CD14-positive monocyte (primary cell): Measurements from ENCODE around the gene GSTK1. TPM values are rescaled to one million over a fixed set of nuclear protein-coding genes. Genes with fewer than 3 reads are reported as not detected.

Experiments
- DNase-seq, 3 donors: peaks; one replicate each; pipeline ENCODE4 v3.0.0-alpha.2; 2011 to 2022
- H2AFZ ChIP-seq: 2 replicates; pipeline ENCODE4 v1.6.0; 2012; ENCODE audit warnings: mild to moderate bottlenecking, low read depth, low read length, inconsistent platforms; ENCODE audit not compliant: insufficient read depth, poor library complexity, severe bottlenecking
- H3K27ac ChIP-seq, 2 donors: 1 replicate in 1 of 2; 2 replicates in 1 of 2; pipeline ENCODE4 v1.5.1; 2012 to 2013; ENCODE audit warnings: low read length in 2 of 2, control low read depth in 1 of 2, inconsistent platforms in 1 of 2, low read depth in 1 of 2, mild to moderate bottlenecking in 1 of 2
- H3K27me3 ChIP-seq, 2 donors: one replicate each; pipeline versions ENCODE4 v1.6.0 to v1.6.1; 2011 to 2013; ENCODE audit warnings: low read length in 2 of 2; ENCODE audit not compliant: control insufficient read depth in 2 of 2, insufficient read depth in 2 of 2
- H3K36me3 ChIP-seq, 2 donors: replicated peaks in 1 of 2; 1 replicate in 1 of 2; 2 replicates in 1 of 2; pipeline versions ENCODE4 v1.5.1 to v1.6.1; 2012 to 2013; ENCODE audit warnings: low read length in 2 of 2, control low read depth in 1 of 2, inconsistent platforms in 1 of 2, mild to moderate bottlenecking in 1 of 2; ENCODE audit not compliant: insufficient read depth in 2 of 2, control insufficient read depth in 1 of 2
- H3K4me1 ChIP-seq, 2 donors: 1 replicate in 1 of 2; 2 replicates in 1 of 2; pipeline versions ENCODE4 v1.5.1 to v1.6.1; 2012 to 2013; ENCODE audit warnings: low read length in 2 of 2, control low read depth in 1 of 2, inconsistent platforms in 1 of 2, mild to moderate bottlenecking in 1 of 2, moderate library complexity in 1 of 2; ENCODE audit not compliant: insufficient read depth in 2 of 2, control insufficient read depth in 1 of 2
- H3K4me2 ChIP-seq: replicated peaks from 2 replicates; pipeline ENCODE3; 2012; ENCODE audit warnings: low read length, moderate library complexity, mild to moderate bottlenecking; ENCODE audit not compliant: poor library complexity, severe bottlenecking; ENCODE audit errors: extremely low read depth
- H3K4me3 ChIP-seq, 3 experiments: fragments of 200-600 bp in 1 of 3; sonication (generic) in 1 of 3; replicated peaks in 1 of 3; 1 replicate in 2 of 3; 2 replicates in 1 of 3; pipeline ENCODE4 v1.5.1; 2011 to 2013; ENCODE audit warnings: low read length in 3 of 3, mild to moderate bottlenecking in 3 of 3, control low read depth in 2 of 3, low read depth in 2 of 3, inconsistent platforms in 1 of 3, moderate library complexity in 1 of 3
- H3K79me2 ChIP-seq: 2 replicates; pipeline ENCODE4 v1.6.0; 2012; ENCODE audit warnings: mild to moderate bottlenecking, control low read depth, inconsistent platforms, low read length, moderate library complexity; ENCODE audit not compliant: insufficient read depth
- H3K9ac ChIP-seq: 2 replicates; pipeline ENCODE4 v1.6.0; 2017; ENCODE audit warnings: low read length, mild to moderate bottlenecking; ENCODE audit not compliant: insufficient read depth, poor library complexity, severe bottlenecking
- H3K9me3 ChIP-seq, 2 donors: replicated peaks in 1 of 2; 1 replicate in 1 of 2; 2 replicates in 1 of 2; pipeline versions ENCODE4 v1.5.1 to v1.6.1; 2012 to 2013; ENCODE audit warnings: low read length in 2 of 2, control low read depth in 1 of 2; ENCODE audit not compliant: control insufficient read depth in 1 of 2, insufficient read depth in 1 of 2
- H4K20me1 ChIP-seq: 2 replicates; pipeline ENCODE4 v1.6.0; 2012; ENCODE audit warnings: mild to moderate bottlenecking, low read length, control low read depth, moderate library complexity; ENCODE audit not compliant: insufficient read depth
- H3K27ac Mint-ChIP-seq, 7 donors: one replicate each; pipeline ENCODE4 v1.8.0; 2020; ENCODE audit warnings: mild to moderate bottlenecking in 7 of 7, mixed read lengths in 7 of 7, moderate library complexity in 6 of 7, inconsistent platforms in 2 of 7
- H3K27me3 Mint-ChIP-seq, 3 donors: one replicate each; pipeline ENCODE4 v1.8.0; 2021 to 2022; ENCODE audit warnings: low read depth in 3 of 3, mild to moderate bottlenecking in 3 of 3, mixed read lengths in 3 of 3, moderate library complexity in 3 of 3, inconsistent platforms in 1 of 3
- H3K36me3 Mint-ChIP-seq, 2 donors: one replicate each; pipeline ENCODE4 v1.8.0; 2020; ENCODE audit warnings: mixed read lengths in 2 of 2, inconsistent platforms in 1 of 2, mild to moderate bottlenecking in 1 of 2
- H3K4me1 Mint-ChIP-seq: one replicate; pipeline ENCODE4 v1.8.0; 2020; ENCODE audit warnings: mild to moderate bottlenecking, mixed read lengths
- H3K4me3 Mint-ChIP-seq, 2 donors: one replicate each; pipeline ENCODE4 v1.8.0; 2020; ENCODE audit warnings: mild to moderate bottlenecking in 2 of 2, mixed read lengths in 2 of 2, moderate library complexity in 1 of 2
- H3K9me3 Mint-ChIP-seq, 7 donors: one replicate each; pipeline ENCODE4 v1.8.0; 2020 to 2022; ENCODE audit warnings: mixed read lengths in 7 of 7, mild to moderate bottlenecking in 6 of 7, moderate library complexity in 6 of 7, inconsistent platforms in 2 of 7
- CTCF ChIP-seq: fragments of 200-600 bp; IDR thresholded peaks from one replicate; pipeline ENCODE4 v1.8.0; 2022; ENCODE audit warnings: antibody characterized with exemption, mild to moderate bottlenecking
- WGBS: methylation state at CpG from one replicate; pipeline ENCODE4 v1.1.5; 2013; ENCODE audit warnings: missing lambda C conversion rate; ENCODE audit not compliant: insufficient coverage; 5-methylcytosine and 5-hydroxymethylcytosine counted together
- intact Hi-C, 2 donors: fragments of 100-400 bp; cut with micrococcal nuclease; formaldehyde crosslinking; loops; one replicate each; pipeline versions ENCODE4 v1.15.0 to v1.15.1; 2023
- polyA plus RNA-seq, 3 donors: library from polyadenylated mRNA; depleted of rRNA in 1 of 3; unstranded in 2 of 3; stranded (reverse) in 1 of 3; fragments of 300-500 nt in 2 of 3; fragments of >200 nt in 1 of 3; fragmentation: Illumina TruSeq in 2 of 3; gene quantifications; 1 replicate in 2 of 3; 2 replicates in 1 of 3; pipeline ENCODE4 v1.2.3, GENCODE V29; 2012 to 2021

The GSTK1 gene
- polyA plus RNA-seq, 3 donors, result 413 to 547 (median 427) TPM

DNA sequence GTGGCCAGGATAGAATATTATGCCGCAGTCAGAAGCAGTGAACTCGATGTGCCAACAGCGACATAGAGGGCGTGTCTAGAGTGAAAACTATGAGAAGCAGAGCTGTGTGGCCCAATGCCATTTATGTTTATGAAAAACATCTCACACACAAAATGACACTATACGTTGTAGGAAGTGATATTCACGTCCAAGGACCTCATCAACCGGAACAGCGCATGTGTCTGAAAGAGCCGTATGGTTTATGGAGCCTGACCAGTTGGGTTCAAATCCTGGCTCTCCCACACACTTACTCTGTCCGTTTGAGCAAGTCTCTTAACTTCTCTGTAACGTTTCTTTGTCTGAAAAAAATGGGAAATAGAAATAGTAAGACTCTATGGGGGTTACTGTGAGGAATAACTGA lies 20.9 kb upstream of the GSTK1 start:
- WGBS, result no CpG with 5 or more reads among the region's 11 CpGs
- H3K4me1 ChIP-seq, result peaks cover 76 to 95% of the 10 kb centered on the region in 2 donors
- DNase-seq, result no peak
- intact Hi-C loops, result loop anchor here in 1 of 2 donors (5.0 to 10.0 kb wide), 3 partner anchors 45 to 172 kb away; partner anchors contain the start of genes CASP2 and ZYX
- no peaks in the 10 kb centered on the region for H4K20me1 ChIP-seq
- H3K27ac ChIP-seq, result peak overlapping the region in 1 of 2 donors; percentile 20
- H3K79me2 ChIP-seq, result no peaks in the 10 kb centered on the region
- Mint-ChIP-seq H3K27ac (peak overlapping the region in 5 of 7 donors; percentile 37 to 85 (median 66)), H3K27me3 (peaks cover 0 to 3% (median 0%) of the 10 kb centered on the region in 3 donors), H3K4me3 (no peak overlapping the region), H3K36me3 (peaks cover 1 to 7% of the 10 kb centered on the region in 2 donors), H3K9me3 (peaks cover 0 to 6% (median under 1%) of the 10 kb centered on the region in 7 donors), H3K4me1 (peaks cover 83% of the 10 kb centered on the region)
- TF ChIP-seq CTCF, result no peak
- H3K9ac ChIP-seq, result no peak overlapping the region
- H3K4me2 ChIP-seq, result no peak overlapping the region
- no peak overlapping the region for H3K4me3 ChIP-seq
- H2AFZ ChIP-seq, result peak overlapping the region; percentile 22
- no peaks in the 10 kb centered on the region for H3K36me3 ChIP-seq
- H3K9me3 ChIP-seq, result no peaks in the 10 kb centered on the region
- H3K27me3 ChIP-seq, result no peaks in the 10 kb centered on the region

- Mint-ChIP-seq H3K4me3 (no peak overlapping the region), H3K27ac (peak overlapping the region in 1 of 7 donors; percentile 37), H3K27me3 (peaks cover 0 to 3% (median 0%) of the 10 kb centered on the region in 3 donors), H3K9me3 (peaks cover 0 to 4% (median 0%) of the 10 kb centered on the region in 7 donors), H3K4me1 (peaks cover 78% of the 10 kb centered on the region), H3K36me3 (peaks cover 0 to 1% of the 10 kb centered on the region in 2 donors)
- Histone ChIP-seq H3K9me3 (no peaks in the 10 kb centered on the region), H3K36me3 (no peaks in the 10 kb centered on the region), H3K4me2 (no peak overlapping the region), H2AFZ (no peak overlapping the region), H3K79me2 (no peaks in the 10 kb centered on the region), H3K4me1 (peaks cover 72 to 95% of the 10 kb centered on the region in 2 donors), H4K20me1 (no peaks in the 10 kb centered on the region), H3K27ac (no peak overlapping the region), H3K9ac (no peak overlapping the region), H3K4me3 (no peak overlapping the region), H3K27me3 (no peaks in the 10 kb centered on the region)
- TF ChIP-seq CTCF, result no peak
- intact Hi-C loops, result loop anchor here in 1 of 2 donors (5.0 to 10.0 kb wide), 3 partner anchors 44 to 172 kb away; partner anchors contain the start of genes CASP2 and ZYX
- 93% methylated on average over 3 of the region's 7 CpGs for WGBS
- DNase-seq, result no peak
Measured at GRCh38 chr7:143243111-143243510, 20.1 kb upstream of the GSTK1 start.
